HepG2 (cell line): ENCODE results near the gene NKD2. TPM values are rescaled to one million over a fixed set of nuclear protein-coding genes. Genes with fewer than 3 reads are reported as not detected.
A peak's percentile ranks its signal among the peaks of the same experiment; 100 is the strongest.

ENCODE experiments used
- ATAC-seq: fragments of 200-7000 bp; cut with Tn5 transposase; 3 replicates; pipeline ENCODE4 v1.9.1; 2020; ENCODE audit warnings: mild to moderate bottlenecking, moderate library complexity
- BruUV-seq: library from RNA; stranded (reverse); fragments of 400-500 nt; replicated peaks from 2 replicates; lab custom pipeline; 2021; lab: Mats Ljungman, UMichigan
- CTCF ChIA-PET: fragments of 300-600 bp; formaldehyde crosslinking; extraction: SDS; loops from one replicate; lab custom pipeline; 2021; ENCODE audit warnings: low total read pairs, inconsistent platforms, low intra/inter-chr PET ratio; lab: Yijun Ruan, JAX
- POLR2A ChIA-PET: fragments of 350-600 bp; sonication (Branson Sonifier 250); formaldehyde crosslinking; loops from one replicate; lab custom pipeline; 2020; ENCODE audit warnings: antibody characterized with exemption, inconsistent platforms; lab: Yijun Ruan, JAX
- DNase-seq: peaks from one replicate; pipeline ENCODE4 v3.0.0-alpha.2; 2015; ENCODE audit warnings: low spot score
- FAIRE-seq: peaks from 3 replicates; lab custom pipeline; 2011; peaks lifted over from hg19 to GRCh38; lab: Jason Lieb, UNC
- H2AFZ ChIP-seq: one replicate; pipeline ENCODE4 v1.6.1; 2011; ENCODE audit warnings: low read length, inconsistent platforms
- H3K27ac ChIP-seq: fragments of 300-600 bp; 3 replicates; pipeline ENCODE4 v1.8.0; 2011; ENCODE audit warnings: mixed run types, mild to moderate bottlenecking, mixed read lengths, low read length, inconsistent platforms; ENCODE audit not compliant: insufficient read depth; ENCODE audit errors: extremely low read length
- H3K27me3 ChIP-seq, 2 experiments: fragments of 200-600 bp in 1 of 2; 2 replicates in 1 of 2; 3 replicates in 1 of 2; pipeline versions ENCODE4 v1.6.0 to v1.8.0; 2011; ENCODE audit warnings: low read length in 2 of 2, mild to moderate bottlenecking in 2 of 2, moderate library complexity in 2 of 2, inconsistent platforms in 1 of 2; ENCODE audit not compliant: insufficient read depth in 2 of 2, control insufficient read depth in 1 of 2
- H3K36me3 ChIP-seq, 2 experiments: fragments of 200-600 bp in 1 of 2; replicated peaks in 1 of 2; 2 replicates in 1 of 2; 3 replicates in 1 of 2; pipeline versions ENCODE4 v1.5.1 to v1.8.0; 2011; ENCODE audit warnings: low read length in 2 of 2, inconsistent platforms in 1 of 2; ENCODE audit not compliant: insufficient read depth in 2 of 2, control insufficient read depth in 1 of 2
- H3K4me1 ChIP-seq: 2 replicates; pipeline ENCODE4 v1.5.1; 2012; ENCODE audit warnings: low read length, inconsistent platforms; ENCODE audit not compliant: insufficient read depth
- H3K4me2 ChIP-seq: 2 replicates; pipeline ENCODE4 v1.6.0; 2011; ENCODE audit warnings: low read depth, low read length, inconsistent platforms
- H3K4me3 ChIP-seq, 3 experiments: fragments of 200-600 bp in 1 of 3; sonication (generic), shearing (Covaris generic) in 1 of 3; replicated peaks in 1 of 3; 2 replicates each; pipeline ENCODE4 v1.5.1; 2011 to 2016; ENCODE audit warnings: low read length in 3 of 3, inconsistent platforms in 2 of 3, low read depth in 2 of 3, mild to moderate bottlenecking in 2 of 3, control low read depth in 1 of 3, mixed read lengths in 1 of 3; ENCODE audit not compliant: insufficient read depth in 1 of 3
- H3K79me2 ChIP-seq: one replicate; pipeline ENCODE4 v1.6.1; 2011; ENCODE audit warnings: low read length, inconsistent platforms; ENCODE audit not compliant: insufficient read depth
- H3K9ac ChIP-seq: 2 replicates; pipeline ENCODE4 v1.6.0; 2011; ENCODE audit warnings: mild to moderate bottlenecking, low read depth, low read length, inconsistent platforms; ENCODE audit not compliant: insufficient read depth
- H3K9me3 ChIP-seq: 2 replicates; pipeline ENCODE4 v1.5.1; 2012; ENCODE audit warnings: mild to moderate bottlenecking, low read length
- H4K20me1 ChIP-seq: 2 replicates; pipeline ENCODE4 v1.6.0; 2011; ENCODE audit warnings: inconsistent platforms, mild to moderate bottlenecking, low read length, moderate library complexity; ENCODE audit not compliant: insufficient read depth
- BCLAF1 ChIP-seq: fragments of 450-650 bp; IDR thresholded peaks from 2 replicates; pipeline ENCODE4 v1.6.1; 2017; ENCODE audit warnings: mild to moderate bottlenecking
- CTCF ChIP-seq: sonication (generic); formaldehyde crosslinking; IDR thresholded peaks from 2 replicates; pipeline ENCODE4 v1.5.0; 2020; ENCODE audit warnings: mild to moderate bottlenecking, missing genetic modification reagents, moderate library complexity
- FOXA1 ChIP-seq, 2 experiments: fragments of 450-650 bp in 1 of 2; sonication (generic) in 1 of 2; formaldehyde crosslinking in 1 of 2; IDR thresholded peaks; 2 replicates each; pipeline versions ENCODE4 v1.4.0 to v1.6.1; 2016 to 2020; ENCODE audit warnings: missing genetic modification reagents in 1 of 2
- GABPB1 ChIP-seq: IDR thresholded peaks from 2 replicates; pipeline ENCODE4 v1.6.1; 2016; ENCODE audit warnings: mild to moderate bottlenecking, missing genetic modification reagents, moderate library complexity, missing compliant biosample characterization
- HMG20A ChIP-seq: IDR thresholded peaks from 2 replicates; pipeline ENCODE4 v1.6.1; 2016; ENCODE audit warnings: borderline replicate concordance
- HOXA9 ChIP-seq: sonication (generic); formaldehyde crosslinking; IDR thresholded peaks from 2 replicates; pipeline ENCODE4 v1.8.1; 2022; ENCODE audit warnings: missing genetic modification reagents, mild to moderate bottlenecking, moderate library complexity, borderline replicate concordance
- JUN ChIP-seq: sonication (generic); formaldehyde crosslinking; IDR thresholded peaks from 2 replicates; pipeline ENCODE4 v1.4.0; 2020; ENCODE audit warnings: mild to moderate bottlenecking, missing genetic modification reagents
- KAT8 ChIP-seq: IDR thresholded peaks from 2 replicates; pipeline ENCODE4 v1.6.1; 2016; ENCODE audit warnings: missing genetic modification reagents, missing compliant biosample characterization
- KLF12 ChIP-seq: sonication (generic); formaldehyde crosslinking; IDR thresholded peaks from 2 replicates; pipeline ENCODE4 v1.4.0; 2020; ENCODE audit warnings: missing genetic modification reagents, borderline replicate concordance
- MAX ChIP-seq: IDR thresholded peaks from 2 replicates; pipeline ENCODE4 v1.6.1; 2012; ENCODE audit warnings: inconsistent platforms
- NFKB2 ChIP-seq: sonication (generic); formaldehyde crosslinking; IDR thresholded peaks from 2 replicates; pipeline ENCODE4 v1.4.0; 2020; ENCODE audit warnings: missing genetic modification reagents, borderline replicate concordance
- SNAPC2 ChIP-seq: sonication (generic); formaldehyde crosslinking; IDR thresholded peaks from 2 replicates; pipeline ENCODE4 v1.8.1; 2022; ENCODE audit warnings: mild to moderate bottlenecking, missing genetic modification reagents
- YEATS2 ChIP-seq: sonication (generic); formaldehyde crosslinking; IDR thresholded peaks from 2 replicates; pipeline ENCODE4 v1.4.0; 2020; ENCODE audit warnings: missing genetic modification reagents, borderline replicate concordance
- ZBTB21 ChIP-seq: sonication (generic); formaldehyde crosslinking; IDR thresholded peaks from 2 replicates; pipeline ENCODE4 v1.4.0; 2020; ENCODE audit warnings: missing genetic modification reagents
- ZNF136 ChIP-seq: sonication (generic); formaldehyde crosslinking; IDR thresholded peaks from 2 replicates; pipeline ENCODE4 v1.8.1; 2022; ENCODE audit warnings: low read depth, mild to moderate bottlenecking, moderate library complexity, missing genetic modification reagents
- ZNF660 ChIP-seq: sonication (generic); formaldehyde crosslinking; IDR thresholded peaks from 2 replicates; pipeline ENCODE4 v1.5.1; 2020; ENCODE audit warnings: mild to moderate bottlenecking, low read depth, missing genetic modification reagents, borderline replicate concordance
- ZNF687 ChIP-seq: sonication (generic); formaldehyde crosslinking; IDR thresholded peaks from 2 replicates; pipeline ENCODE4 v1.5.1; 2020; ENCODE audit warnings: mild to moderate bottlenecking, missing genetic modification reagents, moderate library complexity
- WGBS: methylation state at CpG from one replicate; pipeline ENCODE4 v1.1.6; 2017; ENCODE audit warnings: low lambda C conversion rate; 5-methylcytosine and 5-hydroxymethylcytosine counted together
- in situ Hi-C: cut with HindIII; loops from 2 replicates; pipeline ENCODE4 v1.10.0; 2017; ENCODE audit warnings: low pct_unique_long_range_greater_than_20kb; ENCODE audit not compliant: extremely low pct_ligation_motif_present
- intact Hi-C: fragments of 100-400 bp; cut with micrococcal nuclease; formaldehyde crosslinking; loops from one replicate; pipeline ENCODE4 v1.10.0; 2022; ENCODE audit not compliant: unreplicated experiment
- polyA plus RNA-seq, 8 experiments: library from polyadenylated mRNA; depleted of rRNA in 3 of 8; stranded (reverse) in 7 of 8; unstranded in 1 of 8; fragments of >200 nt; fragmentation: Illumina TruSeq in 4 of 8; extraction: Trizol in 4 of 8; gene quantifications; 2 replicates each; pipeline versions ENCODE4 v1.2.1 to v1.2.3, GENCODE V29; 2011 to 2016; ENCODE audit warnings: low read depth in 4 of 8, missing spikeins in 1 of 8, mixed read lengths in 1 of 8; ENCODE audit not compliant: insufficient read depth in 1 of 8
- total RNA-seq, 5 experiments: library from RNA; depleted of rRNA; stranded (reverse); fragments of >200 nt; fragmentation: Illumina TruSeq; extraction: Trizol; gene quantifications; 2 replicates each; pipeline ENCODE4 v1.2.3, GENCODE V29; 2016; ENCODE audit warnings: low read depth in 1 of 5

Gene NKD2
- total and polyA plus RNA-seq, 2 of the 13 experiments (the other 11 are each of a cell fraction or from before 2014, with no cell fraction given) = 0.53 to 0.82 TPM

- peak; percentile 83 for FAIRE-seq
- intact Hi-C loops (loop anchor here (2.0 kb wide), 1 partner anchor 19 kb away; no protein-coding TSS in a partner anchor), in situ Hi-C loops (no loop called here)
- Histone ChIP-seq H3K9ac (no peak overlapping the region), H3K79me2 (no peaks in the 10 kb centered on the region), H3K4me2 (peak overlapping the region; percentile 32; the same call in 1 of the 2 replicates), H2AFZ (no peak overlapping the region), H3K27ac (no peak overlapping the region), H3K27me3 (peaks cover 7 to 39% of the 10 kb centered on the region in 2 experiments; a peak in 4 of 5 replicates), H3K4me1 (peaks cover 41% of the 10 kb centered on the region), H3K9me3 (no peaks in the 10 kb centered on the region), H3K36me3 (no peaks in the 10 kb centered on the region), H3K4me3 (no peak overlapping the region), H4K20me1 (0 out of 2 replicates have a peak, but pooled peaks cover 3% of the 10 kb centered on the region)
- ChIA-PET POLR2A (interaction anchor here (0.6 kb wide), 1 partner anchor 17 kb away, joined by 4 read pairs; no protein-coding TSS in a partner anchor), CTCF (interaction anchor here (4.0 kb wide), 1 partner anchor 87 kb away, joined by 34 read pairs; no protein-coding TSS in a partner anchor)
- no TSS peak for BruUV-seq
- peak; percentile 78 for ATAC-seq
- DNase-seq = peak; percentile 56
- 40% methylated on average over 2 of the region's 4 CpGs for WGBS
- TF ChIP-seq JUN (no peak), KLF12 (CRISPR knock-in tag) (no peak), KAT8 (no peak), ZNF136 (CRISPR knock-in tag) (no peak), ZNF660 (no peak), GABPB1 (CRISPR knock-in tag) (no peak), MAX (peak; percentile 52), NFKB2 (no peak), YEATS2 (CRISPR knock-in tag) (no peak), HOXA9 (no peak), FOXA1 (IDR thresholded peaks at IDR 0.05) (no peak), FOXA1 (CRISPR knock-in tag; IDR thresholded peaks at IDR 0.05) (peak; percentile 66), ZNF687 (CRISPR knock-in tag) (peak; percentile 47), HMG20A (no peak), CTCF (CRISPR knock-in tag) (peak; percentile 60), BCLAF1 (no peak), ZBTB21 (CRISPR knock-in tag) (no peak), SNAPC2 (no peak)
Observed at GRCh38 chr5:1010181-1010510, 1.5 kb downstream of the NKD2 start.
